Measurements from ENCODE around the gene NOS3. TPM values are rescaled to one million over a fixed set of nuclear protein-coding genes. Genes with fewer than 3 reads are reported as not detected.

The NOS3 gene
- total and polyA plus RNA-seq, 9 of the 15 experiments (the other 6 are each of a cell fraction or from before 2014, with no cell fraction given): 1.1 to 121 (median 23.6) TPM

DNA sequence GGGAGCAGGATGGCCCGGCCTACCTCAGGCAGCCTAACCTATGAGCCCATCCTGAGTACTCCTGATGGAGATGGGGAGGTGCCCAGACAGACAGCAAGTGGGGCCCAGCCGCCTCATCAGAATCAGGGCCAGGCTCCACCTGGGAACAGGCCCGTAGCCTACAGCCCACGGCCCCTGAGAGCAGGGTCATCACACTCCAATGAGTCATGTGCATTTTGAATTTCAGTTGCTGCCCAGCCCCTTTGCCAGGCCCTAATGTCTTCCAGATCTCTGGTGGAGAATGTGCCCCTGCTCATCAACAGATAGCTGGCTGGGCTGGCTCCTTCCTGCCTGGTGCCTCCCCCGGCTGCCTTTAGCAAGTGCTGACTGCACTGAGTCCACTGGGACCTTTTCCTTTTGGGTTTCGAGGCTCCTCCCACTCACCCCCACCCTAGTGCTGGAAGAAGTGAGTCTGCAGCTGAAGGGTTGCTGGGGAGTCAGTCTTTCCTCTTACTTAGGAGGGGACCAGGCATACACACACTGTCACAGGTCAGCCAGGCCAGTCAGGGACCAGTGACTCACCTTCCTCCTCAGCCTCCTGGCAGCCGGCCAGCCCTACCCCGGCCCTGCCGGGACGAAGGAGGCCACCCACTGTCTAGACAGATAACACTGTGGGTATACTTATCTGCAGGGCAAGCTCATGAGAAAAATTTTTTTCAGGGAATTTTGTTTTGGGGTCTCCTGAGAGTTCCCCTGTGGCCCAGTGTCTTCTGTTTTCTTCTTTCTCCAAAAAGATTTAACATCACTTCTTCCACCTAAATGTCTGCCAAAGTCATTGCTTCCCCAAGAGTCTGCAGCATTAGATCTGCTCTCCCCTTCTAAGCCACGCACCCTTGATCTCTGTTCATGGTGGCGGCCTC is 48.4 kb downstream of the NOS3 start (continued):
- TF ChIP-seq, protein P1, sequence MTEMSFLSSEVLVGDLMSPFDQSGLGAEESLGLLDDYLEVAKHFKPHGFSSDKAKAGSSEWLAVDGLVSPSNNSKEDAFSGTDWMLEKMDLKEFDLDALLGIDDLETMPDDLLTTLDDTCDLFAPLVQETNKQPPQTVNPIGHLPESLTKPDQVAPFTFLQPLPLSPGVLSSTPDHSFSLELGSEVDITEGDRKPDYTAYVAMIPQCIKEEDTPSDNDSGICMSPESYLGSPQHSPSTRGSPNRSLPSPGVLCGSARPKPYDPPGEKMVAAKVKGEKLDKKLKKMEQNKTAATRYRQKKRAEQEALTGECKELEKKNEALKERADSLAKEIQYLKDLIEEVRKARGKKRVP (CRISPR knock-in tag; IDR thresholded peaks at IDR 0.05): no peak
- TF ChIP-seq ZNF444 (CRISPR knock-in tag; IDR thresholded peaks at IDR 0.05) (no peak), PHTF2 (CRISPR knock-in tag; IDR thresholded peaks at IDR 0.05) (no peak), ZNF717 (CRISPR knock-in tag; IDR thresholded peaks at IDR 0.05) (no peak), CXXC5 (CRISPR knock-in tag; IDR thresholded peaks at IDR 0.05) (peak; percentile 87), RBM39 (optimal IDR thresholded peaks at IDR 0.05; ENCODE audit: low read depth, low read length) (no peak), ZC3H11A (IDR thresholded peaks at IDR 0.05; ENCODE audit: low read depth, low read length) (no peak), TFAM (CRISPR knock-in tag; conservative IDR thresholded peaks at IDR 0.05) (no peak), RBFOX2 (IDR thresholded peaks at IDR 0.05; ENCODE audit: low read depth, low read length) (peak; percentile 69), POLR2H (tag; IDR thresholded peaks at IDR 0.05; ENCODE audit: low read depth) (no peak), PCBP2 (IDR thresholded peaks at IDR 0.05; ENCODE audit: low read depth, low read length, poor library complexity, severe bottlenecking) (no peak), ZNF707 (CRISPR knock-in tag; conservative IDR thresholded peaks at IDR 0.05) (no peak)
- TF ChIP-seq, protein P2, sequence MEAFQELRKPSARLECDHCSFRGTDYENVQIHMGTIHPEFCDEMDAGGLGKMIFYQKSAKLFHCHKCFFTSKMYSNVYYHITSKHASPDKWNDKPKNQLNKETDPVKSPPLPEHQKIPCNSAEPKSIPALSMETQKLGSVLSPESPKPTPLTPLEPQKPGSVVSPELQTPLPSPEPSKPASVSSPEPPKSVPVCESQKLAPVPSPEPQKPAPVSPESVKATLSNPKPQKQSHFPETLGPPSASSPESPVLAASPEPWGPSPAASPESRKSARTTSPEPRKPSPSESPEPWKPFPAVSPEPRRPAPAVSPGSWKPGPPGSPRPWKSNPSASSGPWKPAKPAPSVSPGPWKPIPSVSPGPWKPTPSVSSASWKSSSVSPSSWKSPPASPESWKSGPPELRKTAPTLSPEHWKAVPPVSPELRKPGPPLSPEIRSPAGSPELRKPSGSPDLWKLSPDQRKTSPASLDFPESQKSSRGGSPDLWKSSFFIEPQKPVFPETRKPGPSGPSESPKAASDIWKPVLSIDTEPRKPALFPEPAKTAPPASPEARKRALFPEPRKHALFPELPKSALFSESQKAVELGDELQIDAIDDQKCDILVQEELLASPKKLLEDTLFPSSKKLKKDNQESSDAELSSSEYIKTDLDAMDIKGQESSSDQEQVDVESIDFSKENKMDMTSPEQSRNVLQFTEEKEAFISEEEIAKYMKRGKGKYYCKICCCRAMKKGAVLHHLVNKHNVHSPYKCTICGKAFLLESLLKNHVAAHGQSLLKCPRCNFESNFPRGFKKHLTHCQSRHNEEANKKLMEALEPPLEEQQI (IDR thresholded peaks at IDR 0.05): no peak
- TF ChIP-seq, protein P3, sequence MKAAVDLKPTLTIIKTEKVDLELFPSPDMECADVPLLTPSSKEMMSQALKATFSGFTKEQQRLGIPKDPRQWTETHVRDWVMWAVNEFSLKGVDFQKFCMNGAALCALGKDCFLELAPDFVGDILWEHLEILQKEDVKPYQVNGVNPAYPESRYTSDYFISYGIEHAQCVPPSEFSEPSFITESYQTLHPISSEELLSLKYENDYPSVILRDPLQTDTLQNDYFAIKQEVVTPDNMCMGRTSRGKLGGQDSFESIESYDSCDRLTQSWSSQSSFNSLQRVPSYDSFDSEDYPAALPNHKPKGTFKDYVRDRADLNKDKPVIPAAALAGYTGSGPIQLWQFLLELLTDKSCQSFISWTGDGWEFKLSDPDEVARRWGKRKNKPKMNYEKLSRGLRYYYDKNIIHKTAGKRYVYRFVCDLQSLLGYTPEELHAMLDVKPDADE (conservative IDR thresholded peaks at IDR 0.05; ENCODE audit: control insufficient read depth, low read depth, low read length): peak; percentile 67; the same call in 1 of the 2 replicates
- TF ChIP-seq, protein P4, sequence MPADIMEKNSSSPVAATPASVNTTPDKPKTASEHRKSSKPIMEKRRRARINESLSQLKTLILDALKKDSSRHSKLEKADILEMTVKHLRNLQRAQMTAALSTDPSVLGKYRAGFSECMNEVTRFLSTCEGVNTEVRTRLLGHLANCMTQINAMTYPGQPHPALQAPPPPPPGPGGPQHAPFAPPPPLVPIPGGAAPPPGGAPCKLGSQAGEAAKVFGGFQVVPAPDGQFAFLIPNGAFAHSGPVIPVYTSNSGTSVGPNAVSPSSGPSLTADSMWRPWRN (IDR thresholded peaks at IDR 0.05; ENCODE audit: low read depth): no peak
- TF ChIP-seq, protein P5, sequence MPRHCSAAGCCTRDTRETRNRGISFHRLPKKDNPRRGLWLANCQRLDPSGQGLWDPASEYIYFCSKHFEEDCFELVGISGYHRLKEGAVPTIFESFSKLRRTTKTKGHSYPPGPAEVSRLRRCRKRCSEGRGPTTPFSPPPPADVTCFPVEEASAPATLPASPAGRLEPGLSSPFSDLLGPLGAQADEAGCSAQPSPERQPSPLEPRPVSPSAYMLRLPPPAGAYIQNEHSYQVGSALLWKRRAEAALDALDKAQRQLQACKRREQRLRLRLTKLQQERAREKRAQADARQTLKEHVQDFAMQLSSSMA (CRISPR knock-in tag; IDR thresholded peaks at IDR 0.05): no peak
- TF ChIP-seq, protein P6, sequence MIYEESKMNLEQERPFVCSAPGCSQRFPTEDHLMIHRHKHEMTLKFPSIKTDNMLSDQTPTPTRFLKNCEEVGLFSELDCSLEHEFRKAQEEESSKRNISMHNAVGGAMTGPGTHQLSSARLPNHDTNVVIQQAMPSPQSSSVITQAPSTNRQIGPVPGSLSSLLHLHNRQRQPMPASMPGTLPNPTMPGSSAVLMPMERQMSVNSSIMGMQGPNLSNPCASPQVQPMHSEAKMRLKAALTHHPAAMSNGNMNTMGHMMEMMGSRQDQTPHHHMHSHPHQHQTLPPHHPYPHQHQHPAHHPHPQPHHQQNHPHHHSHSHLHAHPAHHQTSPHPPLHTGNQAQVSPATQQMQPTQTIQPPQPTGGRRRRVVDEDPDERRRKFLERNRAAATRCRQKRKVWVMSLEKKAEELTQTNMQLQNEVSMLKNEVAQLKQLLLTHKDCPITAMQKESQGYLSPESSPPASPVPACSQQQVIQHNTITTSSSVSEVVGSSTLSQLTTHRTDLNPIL (CRISPR knock-in tag; IDR thresholded peaks at IDR 0.05): no peak
- TF ChIP-seq, protein P7, sequence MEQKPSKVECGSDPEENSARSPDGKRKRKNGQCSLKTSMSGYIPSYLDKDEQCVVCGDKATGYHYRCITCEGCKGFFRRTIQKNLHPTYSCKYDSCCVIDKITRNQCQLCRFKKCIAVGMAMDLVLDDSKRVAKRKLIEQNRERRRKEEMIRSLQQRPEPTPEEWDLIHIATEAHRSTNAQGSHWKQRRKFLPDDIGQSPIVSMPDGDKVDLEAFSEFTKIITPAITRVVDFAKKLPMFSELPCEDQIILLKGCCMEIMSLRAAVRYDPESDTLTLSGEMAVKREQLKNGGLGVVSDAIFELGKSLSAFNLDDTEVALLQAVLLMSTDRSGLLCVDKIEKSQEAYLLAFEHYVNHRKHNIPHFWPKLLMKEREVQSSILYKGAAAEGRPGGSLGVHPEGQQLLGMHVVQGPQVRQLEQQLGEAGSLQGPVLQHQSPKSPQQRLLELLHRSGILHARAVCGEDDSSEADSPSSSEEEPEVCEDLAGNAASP (IDR thresholded peaks at IDR 0.05): no peak

Data from K562 (cell line).